GM19043 (cell line): ENCODE data around the gene SHOC1.
"Not testable (repeated sequence)": the region's sequence is repeated elsewhere in the genome, so short reads cannot be mapped to it uniquely, and the experiment has no call there.

Source experiments
- ATAC-seq: cut with Tn5 transposase; IDR thresholded peaks from one replicate; pipeline ENCODE4 v1.9.1; 2021; ENCODE audit warnings: low read depth; ENCODE audit not compliant: unreplicated experiment

SHOC1 gene

GRCh38 chr9:111805830-111806241, 11.1 kb upstream of the SHOC1 start:
- ATAC-seq = no peak

- no peak for ATAC-seq
Measured at GRCh38 chr9:111805262-111805661, 10.5 kb upstream of the SHOC1 start.

- ATAC-seq = no peak
Measured at GRCh38 chr9:111804636-111805035, 9.9 kb upstream of the SHOC1 start.

GRCh38 chr9:111803924-111804323, 9.2 kb upstream of the SHOC1 start:
- ATAC-seq = no peak

- ATAC-seq = no peak
Measured at GRCh38 chr9:111799915-111800526, 5.3 kb upstream of the SHOC1 start.

- ATAC-seq = no peak
Measured at GRCh38 chr9:111799506-111799905, 4.8 kb upstream of the SHOC1 start.

GRCh38 chr9:111798786-111799185, 4.0 kb upstream of the SHOC1 start:
- ATAC-seq = no peak

- no peak for ATAC-seq
Measured at GRCh38 chr9:111795557-111795839, 761 bp upstream of the SHOC1 start.

- not testable (repeated sequence) for ATAC-seq
Measured at GRCh38 chr9:111791821-111792220, 2.9 kb downstream of the SHOC1 start.

GRCh38 chr9:111789881-111790280, 4.9 kb downstream of the SHOC1 start:
- ATAC-seq = no peak

GRCh38 chr9:111783857-111784256, 10.9 kb downstream of the SHOC1 start:
- ATAC-seq = no peak

GRCh38 chr9:111783424-111783823, 11.3 kb downstream of the SHOC1 start:
- ATAC-seq = no peak

GRCh38 chr9:111766066-111766465, 28.7 kb downstream of the SHOC1 start:
- ATAC-seq = no peak

GRCh38 chr9:111762556-111762955, 32.2 kb downstream of the SHOC1 start:
- ATAC-seq = no peak

GRCh38 chr9:111759762-111760639, 34.7 kb downstream of the SHOC1 start:
- no peak for ATAC-seq

- no peak for ATAC-seq
Measured at GRCh38 chr9:111754800-111755199, 39.9 kb downstream of the SHOC1 start.

GRCh38 chr9:111752455-111752854, 42.3 kb downstream of the SHOC1 start:
- ATAC-seq = no peak
